PC-3 (cell line): ENCODE results near the gene COP1. TPM values are rescaled to one million over a fixed set of nuclear protein-coding genes. Genes with fewer than 3 reads are reported as not detected.

ENCODE experiments used
- ATAC-seq: fragments of 200-7000 bp; cut with Tn5 transposase; 2 replicates; pipeline ENCODE4 v1.9.1; 2020; ENCODE audit warnings: mild to moderate bottlenecking, moderate library complexity
- BruUV-seq: library from RNA; stranded (reverse); fragments of 400-500 nt; replicated peaks from 2 replicates; lab custom pipeline; 2021; lab: Mats Ljungman, UMichigan
- CTCF ChIA-PET: fragments of 300-600 bp; sonication (Branson Sonifier 250); formaldehyde crosslinking; loops from one replicate; lab custom pipeline; 2022; ENCODE audit warnings: antibody characterized with exemption; lab: Charles Lee
- POLR2A ChIA-PET: fragments of 300-600 bp; sonication (Branson Sonifier 250); formaldehyde crosslinking; loops from one replicate; lab custom pipeline; 2022; ENCODE audit warnings: antibody characterized with exemption; ENCODE audit not compliant: unreplicated experiment; lab: Charles Lee
- DNase-seq: peaks from one replicate; pipeline ENCODE4 v3.0.0-alpha.2; 2015
- H2AFZ ChIP-seq: fragments of 300-600 bp; sonication (generic); 2 replicates; pipeline ENCODE4 v1.6.0; 2016; ENCODE audit warnings: antibody characterized with exemption, low read length
- H3F3A ChIP-seq: fragments of 300-600 bp; sonication (generic); one replicate; pipeline ENCODE4 v1.6.0; 2017; ENCODE audit warnings: antibody characterized with exemption, low read length, control low read depth, mild to moderate bottlenecking; ENCODE audit not compliant: unreplicated experiment
- H3K27ac ChIP-seq: fragments of 300-600 bp; sonication (generic); 2 replicates; pipeline ENCODE4 v1.5.1; 2016; ENCODE audit warnings: mild to moderate bottlenecking, low read length
- H3K27me3 ChIP-seq: fragments of 300-600 bp; sonication (generic); 2 replicates; pipeline ENCODE4 v1.6.1; 2016; ENCODE audit warnings: low read length, mixed read lengths
- H3K36me3 ChIP-seq: fragments of 300-600 bp; sonication (generic); 2 replicates; pipeline ENCODE4 v1.6.1; 2016; ENCODE audit warnings: low read depth, mixed run types, low read length, mixed read lengths
- H3K4me1 ChIP-seq: fragments of 300-600 bp; sonication (generic); 2 replicates; pipeline ENCODE4 v1.5.1; 2016; ENCODE audit warnings: low read length; ENCODE audit not compliant: insufficient read depth
- H3K4me2 ChIP-seq: fragments of 300-600 bp; sonication (generic); 2 replicates; pipeline ENCODE4 v1.6.0; 2016; ENCODE audit warnings: low read length
- H3K4me3 ChIP-seq: fragments of 300-600 bp; sonication (generic); 2 replicates; pipeline ENCODE4 v1.5.1; 2016; ENCODE audit warnings: mild to moderate bottlenecking, low read length, mixed read lengths
- H3K79me2 ChIP-seq: fragments of 300-600 bp; sonication (generic); 2 replicates; pipeline ENCODE4 v1.6.1; 2017; ENCODE audit warnings: low read length, mixed read lengths
- H3K9ac ChIP-seq: fragments of 300-600 bp; sonication (generic); 2 replicates; pipeline ENCODE4 v1.6.0; 2016; ENCODE audit warnings: mild to moderate bottlenecking, low read length
- H3K9me2 ChIP-seq: fragments of 300-600 bp; sonication (generic); replicated peaks from 2 replicates; pipeline ENCODE4 v1.6.1; 2016; ENCODE audit warnings: mixed run types, low read length, mixed read lengths
- H3K9me3 ChIP-seq: fragments of 300-600 bp; sonication (generic); 2 replicates; pipeline ENCODE4 v1.6.1; 2016; ENCODE audit warnings: low read length, mixed read lengths
- H4K20me1 ChIP-seq: fragments of 300-600 bp; sonication (generic); 2 replicates; pipeline ENCODE4 v1.6.1; 2016; ENCODE audit warnings: low read length, mixed read lengths
- EZH2 ChIP-seq: fragments of 300-600 bp; sonication (generic); IDR thresholded peaks from one replicate; pipeline ENCODE4 v1.6.1; 2017; ENCODE audit warnings: antibody characterized with exemption, mild to moderate bottlenecking, low read length; ENCODE audit not compliant: unreplicated experiment
- EZH2phosphoT487 ChIP-seq: fragments of 300-600 bp; sonication (generic); IDR thresholded peaks from 2 replicates; pipeline ENCODE4 v1.6.1; 2018; ENCODE audit warnings: mild to moderate bottlenecking, antibody characterized with exemption, low read length, borderline replicate concordance
- intact Hi-C: fragments of 100-400 bp; cut with micrococcal nuclease; formaldehyde crosslinking; loops from 2 replicates; pipeline ENCODE4 v1.9.0; 2023
- total RNA-seq: library from RNA; depleted of rRNA; stranded (reverse); fragments of >200 nt; gene quantifications from 2 replicates; pipeline ENCODE4 v1.2.3, GENCODE V29; 2014
- TF ChIP-seq, protein P1 (sequence below): fragments of 300-600 bp; sonication (generic); conservative IDR thresholded peaks from 2 replicates; pipeline ENCODE4 v1.5.1; 2017; ENCODE audit warnings: antibody characterized with exemption, low read depth, mild to moderate bottlenecking, low read length

The COP1 gene
- total RNA-seq, 1 experiment from 2014 or later = 16.6 TPM

DNA sequence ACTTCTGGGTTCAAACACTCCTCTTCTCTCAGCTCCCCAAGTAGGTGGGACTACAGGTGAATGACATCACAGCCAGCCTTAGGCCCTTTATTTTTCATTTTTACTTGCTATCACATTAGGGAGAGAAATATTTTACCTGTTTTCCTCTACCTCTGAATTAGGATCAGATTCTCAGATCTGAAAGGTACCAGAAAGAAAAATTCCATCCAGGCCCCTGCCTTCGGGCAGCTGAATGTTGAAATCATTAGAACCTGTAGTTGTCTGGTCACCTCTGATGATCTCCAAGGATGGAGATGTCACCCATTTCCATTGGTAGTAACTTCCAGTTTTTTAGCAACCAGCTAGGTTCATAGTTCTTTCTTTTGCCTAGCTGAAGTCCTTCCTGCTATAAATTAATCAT, 288.1 kb downstream of the COP1 start:
- ATAC-seq = no peak
- no peak overlapping the region for H3K27ac ChIP-seq
- no peaks in the 10 kb centered on the region for H3K27me3 ChIP-seq
- no peaks in the 10 kb centered on the region for H3K79me2 ChIP-seq
- CTCF ChIA-PET = no interaction called here
- H3K9me2 ChIP-seq = no peaks in the 10 kb centered on the region
- POLR2A ChIA-PET = no interaction called here
- H3K9ac ChIP-seq = no peak overlapping the region
- no peaks in the 10 kb centered on the region for H3K4me1 ChIP-seq
- intact Hi-C loops = no loop called here
- no peak overlapping the region for H3K4me2 ChIP-seq
- no peak for DNase-seq
- no peaks in the 10 kb centered on the region for H4K20me1 ChIP-seq
- TF ChIP-seq, protein P1, sequence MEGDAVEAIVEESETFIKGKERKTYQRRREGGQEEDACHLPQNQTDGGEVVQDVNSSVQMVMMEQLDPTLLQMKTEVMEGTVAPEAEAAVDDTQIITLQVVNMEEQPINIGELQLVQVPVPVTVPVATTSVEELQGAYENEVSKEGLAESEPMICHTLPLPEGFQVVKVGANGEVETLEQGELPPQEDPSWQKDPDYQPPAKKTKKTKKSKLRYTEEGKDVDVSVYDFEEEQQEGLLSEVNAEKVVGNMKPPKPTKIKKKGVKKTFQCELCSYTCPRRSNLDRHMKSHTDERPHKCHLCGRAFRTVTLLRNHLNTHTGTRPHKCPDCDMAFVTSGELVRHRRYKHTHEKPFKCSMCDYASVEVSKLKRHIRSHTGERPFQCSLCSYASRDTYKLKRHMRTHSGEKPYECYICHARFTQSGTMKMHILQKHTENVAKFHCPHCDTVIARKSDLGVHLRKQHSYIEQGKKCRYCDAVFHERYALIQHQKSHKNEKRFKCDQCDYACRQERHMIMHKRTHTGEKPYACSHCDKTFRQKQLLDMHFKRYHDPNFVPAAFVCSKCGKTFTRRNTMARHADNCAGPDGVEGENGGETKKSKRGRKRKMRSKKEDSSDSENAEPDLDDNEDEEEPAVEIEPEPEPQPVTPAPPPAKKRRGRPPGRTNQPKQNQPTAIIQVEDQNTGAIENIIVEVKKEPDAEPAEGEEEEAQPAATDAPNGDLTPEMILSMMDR = no peak
- TF ChIP-seq EZH2 (no peak), EZH2phosphoT487 (no peak)
- H3K4me3 ChIP-seq = no peak overlapping the region
- H2AFZ ChIP-seq = no peak overlapping the region
- no peaks in the 10 kb centered on the region for H3K9me3 ChIP-seq
- H3K36me3 ChIP-seq = no peaks in the 10 kb centered on the region
- no TSS peak for BruUV-seq
- H3F3A ChIP-seq = no peaks in the 10 kb centered on the region

DNA sequence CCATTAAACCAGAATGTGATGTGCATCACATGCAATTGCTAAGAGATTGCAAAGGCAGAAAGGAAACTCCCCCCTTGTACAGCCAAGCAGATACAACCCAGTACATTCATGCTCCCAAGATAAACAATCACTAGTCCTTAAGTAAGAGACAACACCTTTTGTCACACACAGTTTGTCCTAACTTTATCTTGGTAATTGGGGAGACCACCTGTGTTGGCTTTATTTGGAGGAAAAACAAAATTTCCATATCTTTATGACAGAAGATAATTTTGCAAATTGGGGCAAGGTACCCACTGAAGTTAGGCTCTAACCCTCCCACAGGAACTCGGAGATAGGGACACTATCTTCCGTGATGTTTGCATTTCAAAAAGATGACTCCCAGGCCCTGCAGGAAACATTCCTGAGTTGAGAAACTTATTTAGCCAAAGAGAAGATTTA, 288.7 kb downstream of the COP1 start:
- DNase-seq (no peak), ATAC-seq (no peak)

DNA sequence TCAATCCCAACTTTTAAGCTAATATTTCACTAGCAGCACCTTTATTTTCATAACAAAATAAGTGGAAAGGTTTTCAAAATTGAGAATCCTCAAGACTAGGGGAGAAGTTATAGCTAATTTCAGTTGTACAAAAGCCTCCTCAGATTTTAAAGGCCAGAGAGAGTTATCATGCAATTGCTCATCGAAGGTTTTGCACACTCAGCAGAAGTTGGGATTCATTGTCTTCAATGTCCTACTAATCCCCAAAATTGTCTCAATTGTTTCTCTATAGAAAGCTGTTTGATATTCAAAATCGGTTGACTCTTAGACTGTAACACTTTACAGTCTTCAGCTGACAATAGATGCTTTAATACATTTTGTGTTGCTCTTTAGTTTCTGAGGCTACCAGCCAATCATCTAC, 293.0 kb downstream of the COP1 start:
- Histone ChIP-seq H3K4me3 (no peak overlapping the region), H3K4me2 (no peak overlapping the region), H3K36me3 (peaks cover 3% of the 10 kb centered on the region; the same call in 1 of the 2 replicates), H3F3A (no peaks in the 10 kb centered on the region), H3K9me3 (no peaks in the 10 kb centered on the region), H3K9ac (no peak overlapping the region), H4K20me1 (no peaks in the 10 kb centered on the region), H3K4me1 (no peaks in the 10 kb centered on the region), H3K27me3 (no peaks in the 10 kb centered on the region), H2AFZ (no peak overlapping the region), H3K79me2 (no peaks in the 10 kb centered on the region), H3K27ac (no peak overlapping the region), H3K9me2 (no peaks in the 10 kb centered on the region)
- intact Hi-C loops = no loop called here
- no peak for TF ChIP-seq EZH2phosphoT487
- TF ChIP-seq, protein P1 = no peak
- no peak for TF ChIP-seq EZH2
- CTCF ChIA-PET = no interaction called here
- no peak for DNase-seq
- POLR2A ChIA-PET = no interaction called here
- no TSS peak for BruUV-seq
- ATAC-seq = no peak

More for the DNA sequence above, 288.7 kb downstream of the COP1 start:
- Histone ChIP-seq H3K9ac (no peak overlapping the region), H3K4me3 (no peak overlapping the region), H3K27ac (no peak overlapping the region), H3F3A (no peaks in the 10 kb centered on the region), H3K9me3 (no peaks in the 10 kb centered on the region), H3K9me2 (no peaks in the 10 kb centered on the region), H3K36me3 (no peaks in the 10 kb centered on the region), H3K4me1 (no peaks in the 10 kb centered on the region), H3K27me3 (no peaks in the 10 kb centered on the region), H3K4me2 (no peak overlapping the region), H4K20me1 (no peaks in the 10 kb centered on the region), H2AFZ (no peak overlapping the region), H3K79me2 (no peaks in the 10 kb centered on the region)
- POLR2A ChIA-PET = no interaction called here
- intact Hi-C loops = no loop called here
- no TSS peak for BruUV-seq
- CTCF ChIA-PET = no interaction called here
- TF ChIP-seq, protein P1 = no peak
- TF ChIP-seq EZH2phosphoT487 (no peak), EZH2 (no peak)
